Ovary (tissue), 3 donors: ENCODE data around the gene C1orf146.

Source experiments
- CTCF ChIP-seq, 3 donors: fragments of 450-650 bp in 2 of 3; fragments of 200-600 bp in 1 of 3; IDR thresholded peaks; one replicate each; pipeline versions ENCODE4 v1.5.1 to v1.8.0; 2016 to 2022; ENCODE audit warnings: antibody characterized with exemption in 3 of 3, mild to moderate bottlenecking in 1 of 3
- EP300 ChIP-seq: sonication (generic); formaldehyde crosslinking; IDR thresholded peaks from one replicate; pipeline ENCODE4 v1.6.1; 2017; ENCODE audit warnings: antibody characterized with exemption
- POLR2A ChIP-seq: fragments of 450-650 bp; IDR thresholded peaks from one replicate; pipeline ENCODE4 v1.6.1; 2017; ENCODE audit warnings: antibody characterized with exemption, mild to moderate bottlenecking, moderate library complexity
- donor health status: DM: no; HTN: no; CAD: no.

- TF ChIP-seq CTCF (IDR thresholded peaks at IDR 0.05) (no peak), POLR2A (no peak), EP300 (no peak)
These were observed 44.8 kb downstream of the C1orf146 start for GRCh38 chr1:92262516-92262915.
